ENCODE data around the gene TESK2. TPM values are rescaled to one million over a fixed set of nuclear protein-coding genes. Genes with fewer than 3 reads are reported as not detected.

TESK2 gene
- total and polyA plus RNA-seq, 2 of the 8 experiments (the other 6 are each of a cell fraction or from before 2014, with no cell fraction given), result 10.8 to 12.6 TPM

DNA sequence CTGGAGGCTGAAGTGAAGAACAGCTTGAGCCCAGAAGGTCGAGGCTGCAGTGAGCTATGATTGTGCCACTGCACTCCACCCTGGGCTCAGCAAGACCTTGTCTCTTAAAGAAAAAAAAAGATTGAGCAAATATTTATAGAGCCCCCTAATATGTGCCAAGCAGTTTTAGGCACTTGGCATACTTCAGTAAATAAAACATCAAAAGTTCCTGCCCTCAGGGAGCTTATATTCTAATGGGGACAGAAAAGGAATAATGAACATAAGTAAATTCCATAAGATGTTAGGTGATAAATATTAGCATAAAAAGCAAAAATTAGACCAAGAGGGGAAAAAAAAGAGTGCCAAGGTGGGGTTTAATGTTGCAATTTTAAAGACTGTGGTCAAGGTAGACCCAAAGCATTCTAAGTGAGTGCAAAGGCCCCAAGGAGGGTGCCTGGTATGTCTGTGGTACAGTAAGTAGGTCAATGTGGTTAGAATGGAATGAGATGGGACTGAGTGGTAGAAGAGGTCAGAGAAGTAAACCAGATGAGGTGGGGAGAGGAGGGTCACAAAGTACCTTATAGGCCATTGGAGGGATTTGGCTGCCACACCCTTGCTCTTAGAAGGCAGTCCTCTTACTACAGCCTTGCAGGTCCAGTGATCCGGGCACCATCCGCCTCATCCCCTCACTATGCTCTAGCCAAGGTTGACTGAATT is 153.2 kb downstream of the TESK2 start (continued):
- TF ChIP-seq POLR2AphosphoS5 (IDR thresholded peaks at IDR 0.05; ENCODE audit: low read depth, low read length), result no peak
- no peak for TF ChIP-seq POLR2A (IDR thresholded peaks at IDR 0.05; ENCODE audit: control extremely low read depth in 1 of 2, low read depth in 2 of 2, low read length in 2 of 2)
- no peak for TF ChIP-seq POU5F1 (IDR thresholded peaks at IDR 0.05; ENCODE audit: low read depth, low read length)
- TF ChIP-seq NANOG (IDR thresholded peaks at IDR 0.05; ENCODE audit: insufficient read depth, low read depth, low read length, poor library complexity, severe bottlenecking), result no peak
- TF ChIP-seq CHD2 (IDR thresholded peaks at IDR 0.05; ENCODE audit: low read length), result no peak
- no peak for TF ChIP-seq RBBP5 (IDR thresholded peaks at IDR 0.05; ENCODE audit: borderline replicate concordance, low read depth, low read length)
